AG20443 (cell line): Measurements from ENCODE around the gene PRRT4.

Source experiments
- DNase-seq: peaks from one replicate; pipeline ENCODE4 v3.0.0; 2012; ENCODE audit warnings: low spot score, mixed read lengths

The PRRT4 gene

GRCh38 chr7:128361411-128362379, at the start of gene PRRT4:
PRRT4 (minus strand) TSS chr7:128361690.
- peak; percentile 78 for DNase-seq

GRCh38 chr7:128410451-128410753, 48.9 kb upstream of the PRRT4 start:
- DNase-seq: no peak

GRCh38 chr7:128409596-128410450, 48.3 kb upstream of the PRRT4 start, which contains the start of gene IMPDH1:
IMPDH1 (minus strand) TSS chr7:128409982; CDS start chr7:128409901, 81 bp downstream.
- DNase-seq: peak; percentile 99

GRCh38 chr7:128408709-128409595, 47.5 kb upstream of the PRRT4 start:
- no peak for DNase-seq

- no peak for DNase-seq
These were observed 46.5 kb upstream of the PRRT4 start for GRCh38 chr7:128407751-128408708.

- DNase-seq: no peak
These were observed 45.7 kb upstream of the PRRT4 start for GRCh38 chr7:128407233-128407589.

GRCh38 chr7:128406314-128407232, 45.1 kb upstream of the PRRT4 start:
- no peak for DNase-seq

- peak; percentile 88 for DNase-seq
These were observed 44.2 kb upstream of the PRRT4 start for GRCh38 chr7:128405471-128406313.

- no peak for DNase-seq
These were observed 43.5 kb upstream of the PRRT4 start for GRCh38 chr7:128404886-128405470.

- no peak for DNase-seq
These were observed 42.7 kb upstream of the PRRT4 start for GRCh38 chr7:128404143-128404681.

- no peak for DNase-seq
These were observed 42.2 kb upstream of the PRRT4 start for GRCh38 chr7:128403676-128404075.

GRCh38 chr7:128402356-128402755, 40.9 kb upstream of the PRRT4 start:
- DNase-seq: no peak

- DNase-seq: no peak
These were observed 39.1 kb upstream of the PRRT4 start for GRCh38 chr7:128400566-128400965.

GRCh38 chr7:128399991-128400390, 38.5 kb upstream of the PRRT4 start:
- no peak for DNase-seq

GRCh38 chr7:128398841-128399135, 37.3 kb upstream of the PRRT4 start:
- no peak for DNase-seq

GRCh38 chr7:128398016-128398840, 36.7 kb upstream of the PRRT4 start:
- peak; percentile 75 for DNase-seq

- DNase-seq: no peak
These were observed 34.9 kb upstream of the PRRT4 start for GRCh38 chr7:128396357-128396756.
